Vagina (tissue), 2 donors: ENCODE measurements around the gene OR6F1.

ENCODE experiments used
- CTCF ChIP-seq, 3 experiments: fragments of 450-650 bp in 2 of 3; fragments of 200-600 bp in 1 of 3; sonication (generic) in 1 of 3; IDR thresholded peaks; one replicate each; pipeline ENCODE4 v1.5.1; 2017 to 2019; ENCODE audit warnings: antibody characterized with exemption in 3 of 3, mild to moderate bottlenecking in 2 of 3, moderate library complexity in 2 of 3
- POLR2A ChIP-seq, 2 donors: fragments of 450-650 bp; IDR thresholded peaks; one replicate each; pipeline ENCODE4 v1.6.1; 2017; ENCODE audit warnings: antibody characterized with exemption in 2 of 2, mild to moderate bottlenecking in 2 of 2, moderate library complexity in 2 of 2

DNA sequence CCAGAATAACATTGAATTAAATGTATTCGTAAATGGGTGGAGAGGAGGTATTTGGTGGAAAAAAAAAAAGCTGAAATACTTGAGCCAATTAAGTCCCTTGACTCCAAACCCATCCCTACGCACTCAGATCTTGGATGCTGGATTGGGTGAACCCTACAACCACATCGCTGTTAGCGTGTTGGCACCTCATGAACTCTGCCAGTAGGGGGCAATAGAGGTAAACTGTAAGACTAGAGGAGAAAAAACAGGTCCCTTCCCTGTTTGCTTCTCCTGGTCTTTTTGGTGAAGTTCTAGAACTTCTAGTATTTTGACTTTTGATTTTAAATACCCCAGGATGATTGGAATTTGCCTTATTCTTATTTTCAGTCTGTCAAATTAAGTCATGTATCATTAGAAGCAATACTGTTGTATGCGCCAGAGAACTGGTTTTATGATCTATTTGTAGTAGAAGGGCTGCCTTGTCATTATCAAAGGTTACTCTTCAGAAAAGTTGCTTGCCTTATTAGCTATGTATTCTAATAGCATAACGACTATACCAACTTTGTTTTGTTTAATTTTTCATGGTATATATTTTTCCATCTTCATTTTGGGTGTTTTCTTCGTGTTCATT lies 35.1 kb downstream of the OR6F1 start:
- peak in 1 of 3 experiments; percentile 8 for TF ChIP-seq CTCF (IDR thresholded peaks at IDR 0.05)
- TF ChIP-seq POLR2A (IDR thresholded peaks at IDR 0.05): no peak
